HCT116 (cell line): ENCODE data around the gene PPIH. TPM values are rescaled to one million over a fixed set of nuclear protein-coding genes. Genes with fewer than 3 reads are reported as not detected.
"Not testable (repeated sequence)": the region's sequence is repeated elsewhere in the genome, so short reads cannot be mapped to it uniquely, and the experiment has no call there.

Experiments
- ATAC-seq: fragments of 200-7000 bp; cut with Tn5 transposase; 2 replicates; pipeline ENCODE4 v1.9.1; 2020; ENCODE audit warnings: mild to moderate bottlenecking, moderate library complexity
- BruUV-seq: library from RNA; stranded (reverse); fragments of 400-500 nt; replicated peaks from 2 replicates; lab custom pipeline; 2021; lab: Mats Ljungman, UMichigan
- CTCF ChIA-PET: fragments of 300-600 bp; sonication (Branson Sonifier 250); formaldehyde crosslinking; loops from one replicate; lab custom pipeline; 2021; ENCODE audit warnings: antibody characterized with exemption; lab: Charles Lee
- POLR2A ChIA-PET: fragments of 300-600, 350-600 bp; sonication (Branson Sonifier 250); formaldehyde crosslinking; loops from one replicate; lab custom pipeline; 2021; ENCODE audit warnings: antibody characterized with exemption; lab: Charles Lee
- RAD21 ChIA-PET, 2 experiments: fragments of 300-600 bp; sonication (Branson Sonifier 250); formaldehyde crosslinking; loops; one replicate each; lab custom pipeline; 2023; ENCODE audit warnings: low total read pairs in 2 of 2; ENCODE audit not compliant: uncharacterized antibody in 2 of 2, unreplicated experiment in 2 of 2, low non-redundant PET in 1 of 2; lab: Charles Lee
- DNase-seq: peaks from one replicate; pipeline ENCODE4 v3.0.0-alpha.2; 2010; ENCODE audit warnings: low read depth, low spot score
- H2AFZ ChIP-seq: fragments of 200-600 bp; shearing (Covaris generic), sonication (generic); 2 replicates; pipeline ENCODE4 v1.6.1; 2017; ENCODE audit warnings: low read depth, mixed run types, mixed read lengths, antibody characterized with exemption, low read length; ENCODE audit not compliant: poor library complexity, severe bottlenecking
- H3K27ac ChIP-seq: 2 replicates; pipeline ENCODE4 v1.5.1; 2012; ENCODE audit warnings: low read depth, low read length
- H3K27me3 ChIP-seq: fragments of 200-600 bp; sonication (generic); 2 replicates; pipeline ENCODE4 v1.6.1; 2016; ENCODE audit warnings: mixed run types, low read length, mixed read lengths; ENCODE audit not compliant: insufficient read depth
- H3K36me3 ChIP-seq, 2 experiments: fragments of 200-500 bp in 1 of 2; fragments of 200-600 bp in 1 of 2; sonication (Bioruptor generic) in 1 of 2; sonication (generic) in 1 of 2; 2 replicates each; pipeline versions ENCODE4 v1.5.1 to v1.6.1; 2014 to 2016; ENCODE audit warnings: low read length in 2 of 2, inconsistent platforms in 1 of 2, mixed read lengths in 1 of 2, mixed run types in 1 of 2; ENCODE audit not compliant: insufficient read depth in 2 of 2, control insufficient read depth in 1 of 2
- H3K4me1 ChIP-seq, 2 experiments: fragments of 200-600 bp in 1 of 2; sonication (generic) in 1 of 2; 2 replicates each; pipeline versions ENCODE4 v1.5.1 to v1.6.1; 2012 to 2017; ENCODE audit warnings: low read length in 2 of 2, inconsistent platforms in 1 of 2, mild to moderate bottlenecking in 1 of 2, mixed read lengths in 1 of 2, mixed run types in 1 of 2, moderate library complexity in 1 of 2; ENCODE audit not compliant: insufficient read depth in 2 of 2, control insufficient read depth in 1 of 2
- H3K4me2 ChIP-seq: fragments of 200-600 bp; sonication (generic); 2 replicates; pipeline ENCODE4 v1.6.1; 2017; ENCODE audit warnings: mixed run types, low read length, mixed read lengths
- H3K4me3 ChIP-seq, 2 experiments: fragments of 200-600 bp in 1 of 2; sonication (generic) in 1 of 2; replicated peaks in 1 of 2; 2 replicates each; pipeline ENCODE4 v1.5.1; 2011 to 2016; ENCODE audit warnings: low read length in 2 of 2, control low read depth in 1 of 2, low read depth in 1 of 2, mild to moderate bottlenecking in 1 of 2, mixed read lengths in 1 of 2, mixed run types in 1 of 2
- H3K79me2 ChIP-seq: fragments of 200-600 bp; sonication (generic); 2 replicates; pipeline ENCODE4 v1.6.1; 2017; ENCODE audit warnings: mild to moderate bottlenecking, mixed run types, low read length, moderate library complexity, mixed read lengths; ENCODE audit not compliant: insufficient read depth
- H3K9ac ChIP-seq: fragments of 200-600 bp; sonication (generic); 2 replicates; pipeline ENCODE4 v1.6.1; 2016; ENCODE audit warnings: low read length, mixed read lengths
- H3K9me2 ChIP-seq: fragments of 200-600 bp; sonication (generic), shearing (Covaris generic); 2 replicates; pipeline ENCODE4 v1.6.1; 2017; ENCODE audit warnings: mixed run types, mild to moderate bottlenecking, moderate library complexity; ENCODE audit not compliant: insufficient read depth
- H3K9me3 ChIP-seq, 2 experiments: fragments of 200-500 bp in 1 of 2; fragments of 200-600 bp in 1 of 2; sonication (Bioruptor generic) in 1 of 2; sonication (generic) in 1 of 2; 2 replicates each; pipeline ENCODE4 v1.6.1; 2014 to 2017; ENCODE audit warnings: low read length in 2 of 2, mixed read lengths in 2 of 2, inconsistent platforms in 1 of 2, low read depth in 1 of 2, mild to moderate bottlenecking in 1 of 2, mixed run types in 1 of 2, moderate library complexity in 1 of 2; ENCODE audit not compliant: control insufficient read depth in 1 of 2, insufficient read depth in 1 of 2
- H4K20me1 ChIP-seq: fragments of 200-600 bp; sonication (generic), shearing (Covaris generic); 2 replicates; pipeline ENCODE4 v1.6.1; 2017; ENCODE audit warnings: mixed run types, mild to moderate bottlenecking, moderate library complexity; ENCODE audit not compliant: insufficient read depth
- CBX3 ChIP-seq: IDR thresholded peaks from 2 replicates; pipeline ENCODE4 v1.6.1; 2012; ENCODE audit warnings: low read depth
- EZH2 ChIP-seq: fragments of 200-600 bp; sonication (generic); IDR thresholded peaks from 2 replicates; pipeline ENCODE4 v1.6.1; 2017; ENCODE audit warnings: antibody characterized with exemption, mixed run types
- POLR2A ChIP-seq: IDR thresholded peaks from 2 replicates; pipeline ENCODE4 v1.7.0; 2011; ENCODE audit warnings: borderline replicate concordance; ENCODE audit not compliant: insufficient read depth, insufficient read length; ENCODE audit errors: extremely low read depth
- SP1 ChIP-seq: IDR thresholded peaks from 2 replicates; pipeline ENCODE4 v1.6.1; 2012; ENCODE audit warnings: low read depth
- TCF7L2 ChIP-seq: IDR thresholded peaks from 2 replicates; pipeline ENCODE4 v1.7.0; 2011; ENCODE audit warnings: borderline replicate concordance, inconsistent platforms; ENCODE audit not compliant: insufficient read depth, insufficient read length; ENCODE audit errors: extremely low read depth
- ZFX ChIP-seq: fragments of 450-650 bp; IDR thresholded peaks from 2 replicates; pipeline ENCODE4 v1.6.1; 2017
- ZNF274 ChIP-seq: fragments of 200-500 bp; sonication (Bioruptor generic); IDR thresholded peaks from 2 replicates; pipeline ENCODE4 v1.6.1; 2014; ENCODE audit warnings: mild to moderate bottlenecking, low read depth, low read length, inconsistent platforms
- intact Hi-C: fragments of 100-400 bp; cut with micrococcal nuclease; formaldehyde crosslinking; loops from 2 replicates; pipeline ENCODE4 v1.10.0; 2022
- total RNA-seq: library from RNA; stranded (reverse); gene quantifications from one replicate; pipeline ENCODE4 v1.2.1, GENCODE V29; 2021; ENCODE audit not compliant: unreplicated experiment

PPIH gene
- total RNA-seq, 1 experiment from 2014 or later, result 100 TPM

DNA sequence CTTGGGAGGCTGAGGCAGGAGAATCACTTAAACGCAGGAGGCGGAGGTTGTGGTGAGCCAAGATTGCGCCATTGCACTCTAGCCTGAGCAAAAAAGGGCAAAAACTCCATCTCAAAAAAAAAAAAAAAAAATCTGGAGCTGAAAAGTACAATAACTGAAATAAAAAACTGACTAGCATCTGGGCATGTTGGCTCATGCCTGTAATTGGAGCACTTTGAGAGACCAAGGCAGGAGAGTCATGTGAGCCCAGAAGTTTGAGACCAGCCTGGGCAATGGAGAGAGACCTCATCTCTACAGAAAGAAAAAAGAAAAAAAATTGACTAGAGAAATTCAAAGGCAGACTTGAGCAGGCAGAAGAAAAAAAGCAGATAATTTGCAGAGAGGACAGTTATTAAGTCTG, 63.7 kb downstream of the PPIH start:
- intact Hi-C loops, result no loop called here
- ChIA-PET RAD21 (no interaction called here), POLR2A (no interaction called here), CTCF (no interaction called here)
- Histone ChIP-seq H3K4me1 (peaks cover 0 to 4% of the 10 kb centered on the region in 2 experiments; a peak in 1 of 4 replicates), H3K4me2 (no peak overlapping the region), H3K79me2 (no peaks in the 10 kb centered on the region), H4K20me1 (no peaks in the 10 kb centered on the region), H3K9me2 (no peaks in the 10 kb centered on the region), H3K36me3 (no peaks in the 10 kb centered on the region), H3K9ac (no peak overlapping the region), H3K27ac (no peak overlapping the region), H3K4me3 (no peak overlapping the region), H2AFZ (no peak overlapping the region), H3K27me3 (no peaks in the 10 kb centered on the region), H3K9me3 (no peaks in the 10 kb centered on the region)
- ATAC-seq, result no peak
- no TSS peak for BruUV-seq
- no peak for TF ChIP-seq EZH2
- TF ChIP-seq TCF7L2, result no peak
- no peak for TF ChIP-seq CBX3
- TF ChIP-seq POLR2A, result no peak
- TF ChIP-seq SP1, result no peak
- TF ChIP-seq ZNF274, result no peak
- no peak for TF ChIP-seq ZFX
- no peak for DNase-seq

DNA sequence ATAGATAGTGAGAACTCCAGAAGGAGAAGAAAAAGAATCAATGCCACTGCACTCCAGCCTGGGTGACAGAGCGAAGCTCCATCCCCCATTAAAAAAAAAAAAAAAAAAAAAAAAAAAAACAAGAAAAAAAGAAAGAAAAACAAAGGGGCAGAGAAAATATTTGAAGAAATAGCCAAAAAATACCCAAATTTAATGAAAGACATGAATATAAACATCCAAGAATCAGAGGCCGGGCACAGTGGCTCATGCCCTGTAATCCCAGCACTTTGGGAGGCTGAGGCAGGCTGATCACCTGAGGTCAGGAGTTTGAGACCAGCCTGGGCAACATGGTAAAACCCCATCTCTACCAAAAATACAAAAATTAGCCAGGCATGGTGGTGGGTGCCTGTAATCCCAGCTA, 64.2 kb downstream of the PPIH start:
- CTCF ChIA-PET, result not testable (repeated sequence)

More for the DNA sequence above, 64.2 kb downstream of the PPIH start:
- H3K4me3 ChIP-seq, H3K36me3 ChIP-seq, H3K9me2 ChIP-seq, intact Hi-C loops, H4K20me1 ChIP-seq, DNase-seq, H3K79me2 ChIP-seq, H3K4me1 ChIP-seq, ATAC-seq, H3K9ac ChIP-seq, POLR2A ChIA-PET, H3K9me3 ChIP-seq, H3K27me3 ChIP-seq, H2AFZ ChIP-seq, RAD21 ChIA-PET, BruUV-seq, H3K4me2 ChIP-seq, H3K27ac ChIP-seq: not testable (repeated sequence)
